ENCODE data around the gene MAGEA9B.
"Not testable (repeated sequence)": the region's sequence is repeated elsewhere in the genome, so short reads cannot be mapped to it uniquely, and the experiment has no call there.

DNA sequence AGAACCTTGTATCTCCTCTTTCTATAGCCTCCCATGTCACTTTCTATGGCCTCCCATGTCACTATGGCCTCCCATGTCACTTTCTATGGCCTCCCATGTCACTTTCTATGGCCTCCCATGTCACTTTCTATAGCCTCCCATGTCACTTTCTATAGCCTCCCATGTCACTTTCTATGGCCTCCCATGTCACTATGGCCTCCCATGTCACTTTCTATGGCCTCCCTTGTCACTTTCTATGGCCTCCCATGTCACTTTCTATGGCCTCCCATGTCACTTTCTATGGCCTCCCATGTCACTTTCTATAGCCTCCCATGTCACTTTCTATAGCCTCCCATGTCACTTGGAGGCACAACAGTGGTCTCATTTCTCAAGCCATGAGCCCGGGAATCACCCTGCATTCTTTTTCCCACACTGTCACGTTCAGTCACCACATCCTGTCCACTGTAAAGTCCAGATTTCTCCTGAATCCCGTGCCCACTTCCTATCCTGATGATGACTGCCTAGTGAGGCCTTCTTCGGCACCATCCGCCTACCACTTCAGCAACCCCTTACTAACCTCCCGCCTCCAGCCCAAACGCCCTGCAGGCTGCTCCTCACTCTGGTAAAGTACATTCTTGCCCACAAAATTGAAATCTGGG, 18.1 kb upstream of the MAGEA9B start:
- TF ChIP-seq POLR2A, EP300 (IDR thresholded peaks at IDR 0.05): not testable (repeated sequence)
- TF ChIP-seq, protein P1, sequence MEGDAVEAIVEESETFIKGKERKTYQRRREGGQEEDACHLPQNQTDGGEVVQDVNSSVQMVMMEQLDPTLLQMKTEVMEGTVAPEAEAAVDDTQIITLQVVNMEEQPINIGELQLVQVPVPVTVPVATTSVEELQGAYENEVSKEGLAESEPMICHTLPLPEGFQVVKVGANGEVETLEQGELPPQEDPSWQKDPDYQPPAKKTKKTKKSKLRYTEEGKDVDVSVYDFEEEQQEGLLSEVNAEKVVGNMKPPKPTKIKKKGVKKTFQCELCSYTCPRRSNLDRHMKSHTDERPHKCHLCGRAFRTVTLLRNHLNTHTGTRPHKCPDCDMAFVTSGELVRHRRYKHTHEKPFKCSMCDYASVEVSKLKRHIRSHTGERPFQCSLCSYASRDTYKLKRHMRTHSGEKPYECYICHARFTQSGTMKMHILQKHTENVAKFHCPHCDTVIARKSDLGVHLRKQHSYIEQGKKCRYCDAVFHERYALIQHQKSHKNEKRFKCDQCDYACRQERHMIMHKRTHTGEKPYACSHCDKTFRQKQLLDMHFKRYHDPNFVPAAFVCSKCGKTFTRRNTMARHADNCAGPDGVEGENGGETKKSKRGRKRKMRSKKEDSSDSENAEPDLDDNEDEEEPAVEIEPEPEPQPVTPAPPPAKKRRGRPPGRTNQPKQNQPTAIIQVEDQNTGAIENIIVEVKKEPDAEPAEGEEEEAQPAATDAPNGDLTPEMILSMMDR (IDR thresholded peaks at IDR 0.05), result not testable (repeated sequence)

Data from tibial nerve (tissue), 4 donors.